Peyer's patch (tissue), 4 donors: ENCODE measurements around the gene PARP1.

Experiments used
- POLR2A ChIP-seq, 2 donors: fragments of 450-650 bp; IDR thresholded peaks; one replicate each; pipeline ENCODE4 v1.5.1; 2017; ENCODE audit warnings: antibody characterized with exemption in 2 of 2, mild to moderate bottlenecking in 2 of 2, moderate library complexity in 2 of 2
- TF ChIP-seq, protein P1 (sequence below), 6 experiments: fragments of 450-650 bp in 4 of 6; fragments of 200-600 bp in 2 of 6; sonication (generic) in 1 of 6; IDR thresholded peaks; one replicate each; pipeline ENCODE4 v1.5.1; 2017 to 2019; ENCODE audit warnings: antibody characterized with exemption in 6 of 6, mild to moderate bottlenecking in 3 of 6, moderate library complexity in 1 of 6

DNA sequence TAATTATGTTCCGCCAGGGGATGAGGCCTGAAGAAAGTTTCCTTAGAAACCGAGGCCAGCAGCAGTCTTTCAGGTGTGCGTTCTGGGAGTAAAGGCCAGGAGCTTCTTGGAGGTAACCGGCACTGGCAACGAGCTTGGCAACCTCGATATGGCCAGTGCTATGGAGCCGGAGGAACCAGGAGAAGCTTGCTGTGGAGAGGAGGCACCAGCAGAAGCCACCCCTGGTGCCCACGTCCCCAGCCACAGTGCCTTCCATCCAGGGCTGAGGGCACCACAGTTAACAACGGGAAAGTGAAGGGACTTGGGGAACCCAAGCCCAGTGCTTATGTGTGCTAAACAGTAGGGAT is 57.4 kb downstream of the PARP1 start:
- TF ChIP-seq, protein P1, sequence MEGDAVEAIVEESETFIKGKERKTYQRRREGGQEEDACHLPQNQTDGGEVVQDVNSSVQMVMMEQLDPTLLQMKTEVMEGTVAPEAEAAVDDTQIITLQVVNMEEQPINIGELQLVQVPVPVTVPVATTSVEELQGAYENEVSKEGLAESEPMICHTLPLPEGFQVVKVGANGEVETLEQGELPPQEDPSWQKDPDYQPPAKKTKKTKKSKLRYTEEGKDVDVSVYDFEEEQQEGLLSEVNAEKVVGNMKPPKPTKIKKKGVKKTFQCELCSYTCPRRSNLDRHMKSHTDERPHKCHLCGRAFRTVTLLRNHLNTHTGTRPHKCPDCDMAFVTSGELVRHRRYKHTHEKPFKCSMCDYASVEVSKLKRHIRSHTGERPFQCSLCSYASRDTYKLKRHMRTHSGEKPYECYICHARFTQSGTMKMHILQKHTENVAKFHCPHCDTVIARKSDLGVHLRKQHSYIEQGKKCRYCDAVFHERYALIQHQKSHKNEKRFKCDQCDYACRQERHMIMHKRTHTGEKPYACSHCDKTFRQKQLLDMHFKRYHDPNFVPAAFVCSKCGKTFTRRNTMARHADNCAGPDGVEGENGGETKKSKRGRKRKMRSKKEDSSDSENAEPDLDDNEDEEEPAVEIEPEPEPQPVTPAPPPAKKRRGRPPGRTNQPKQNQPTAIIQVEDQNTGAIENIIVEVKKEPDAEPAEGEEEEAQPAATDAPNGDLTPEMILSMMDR (IDR thresholded peaks at IDR 0.05): no peak
- no peak for TF ChIP-seq POLR2A (IDR thresholded peaks at IDR 0.05)
